ENCODE results near the gene HDGFL2.
A peak's percentile ranks its signal among the peaks of the same experiment; 100 is the strongest.

Gene HDGFL2

GRCh38 chr19:4472174-4472974 is at the start of gene HDGFL2:
Gene HDGFL2 (plus strand): TSS chr19:4472297. CDS start chr19:4472351, 54 bp downstream.
- Histone ChIP-seq H3K36me3 (replicated peaks) (peaks cover 15% of the 10 kb centered on the region), H3K9me3 (no peaks in the 10 kb centered on the region), H3K4me3 (peak within 1 kb of the TSS; percentile 75), H3K4me1 (no peaks in the 10 kb centered on the region; the same call in none of the 2 replicates), H3K27me3 (ENCODE audit: low read depth) (no peaks in the 10 kb centered on the region)
- DNase-seq (ENCODE audit: low spot score in 2 of 2), result no peak
- in situ Hi-C loops (cut with MboI; ENCODE audit: low sequenced_read_pairs), result no loop called here

GRCh38 chr19:4423416-4424126 is 48.5 kb upstream of the HDGFL2 start:
- in situ Hi-C loops (cut with MboI; ENCODE audit: low sequenced_read_pairs), result no loop called here
- DNase-seq (ENCODE audit: low spot score in 2 of 2), result no peak
- Histone ChIP-seq H3K36me3 (replicated peaks) (peaks cover 80% of the 10 kb centered on the region), H3K4me1 (no peaks in the 10 kb centered on the region), H3K27me3 (ENCODE audit: low read depth) (no peaks in the 10 kb centered on the region), H3K4me3 (no peak overlapping the region), H3K9me3 (no peaks in the 10 kb centered on the region)

GRCh38 chr19:4425537-4425936 is 46.6 kb upstream of the HDGFL2 start:
- H3K9me3 ChIP-seq, result no peaks in the 10 kb centered on the region
- no peak overlapping the region for H3K4me3 ChIP-seq
- DNase-seq (ENCODE audit: low spot score in 2 of 2), result no peak
- in situ Hi-C loops (cut with MboI; ENCODE audit: low sequenced_read_pairs), result no loop called here
- H3K36me3 ChIP-seq (replicated peaks), result peaks cover 81% of the 10 kb centered on the region
- H3K4me1 ChIP-seq, result no peaks in the 10 kb centered on the region
- no peaks in the 10 kb centered on the region for H3K27me3 ChIP-seq (ENCODE audit: low read depth)

- Histone ChIP-seq H3K27me3 (ENCODE audit: low read depth) (no peaks in the 10 kb centered on the region), H3K36me3 (replicated peaks) (peaks cover 84% of the 10 kb centered on the region), H3K4me3 (no peak overlapping the region), H3K4me1 (no peaks in the 10 kb centered on the region), H3K9me3 (no peaks in the 10 kb centered on the region)
- in situ Hi-C loops (cut with MboI; ENCODE audit: low sequenced_read_pairs), result no loop called here
- no peak for DNase-seq (ENCODE audit: low spot score in 2 of 2)
Observed at GRCh38 chr19:4428326-4428975, 43.6 kb upstream of the HDGFL2 start.

- in situ Hi-C loops (cut with MboI; ENCODE audit: low sequenced_read_pairs), result no loop called here
- no peak overlapping the region for H3K4me3 ChIP-seq
- no peak for DNase-seq (ENCODE audit: low spot score in 2 of 2)
- no peaks in the 10 kb centered on the region for H3K27me3 ChIP-seq (ENCODE audit: low read depth)
- no peaks in the 10 kb centered on the region for H3K9me3 ChIP-seq
- no peaks in the 10 kb centered on the region for H3K4me1 ChIP-seq
- H3K36me3 ChIP-seq (replicated peaks), result peaks cover 84% of the 10 kb centered on the region
Observed at GRCh38 chr19:4429256-4429655, 42.8 kb upstream of the HDGFL2 start.

GRCh38 chr19:4429771-4430171 is 42.3 kb upstream of the HDGFL2 start:
- in situ Hi-C loops (cut with MboI; ENCODE audit: low sequenced_read_pairs), result no loop called here
- DNase-seq (ENCODE audit: low spot score in 2 of 2), result no peak
- Histone ChIP-seq H3K9me3 (no peaks in the 10 kb centered on the region), H3K27me3 (ENCODE audit: low read depth) (no peaks in the 10 kb centered on the region), H3K4me1 (no peaks in the 10 kb centered on the region), H3K4me3 (no peak overlapping the region), H3K36me3 (replicated peaks) (peaks cover 84% of the 10 kb centered on the region)

- H3K9me3 ChIP-seq, result no peaks in the 10 kb centered on the region
- in situ Hi-C loops (cut with MboI; ENCODE audit: low sequenced_read_pairs), result no loop called here
- no peak overlapping the region for H3K4me3 ChIP-seq
- no peak for DNase-seq (ENCODE audit: low spot score in 2 of 2)
- no peaks in the 10 kb centered on the region for H3K4me1 ChIP-seq
- no peaks in the 10 kb centered on the region for H3K27me3 ChIP-seq (ENCODE audit: low read depth)
- H3K36me3 ChIP-seq (replicated peaks), result peaks cover 82% of the 10 kb centered on the region
Observed at GRCh38 chr19:4430760-4431159, 41.3 kb upstream of the HDGFL2 start.

GRCh38 chr19:4431296-4431695 is 40.8 kb upstream of the HDGFL2 start:
- Histone ChIP-seq H3K4me3 (no peak overlapping the region), H3K4me1 (no peaks in the 10 kb centered on the region), H3K36me3 (replicated peaks) (peaks cover 83% of the 10 kb centered on the region), H3K9me3 (no peaks in the 10 kb centered on the region), H3K27me3 (ENCODE audit: low read depth) (no peaks in the 10 kb centered on the region)
- in situ Hi-C loops (cut with MboI; ENCODE audit: low sequenced_read_pairs), result no loop called here
- DNase-seq (ENCODE audit: low spot score in 2 of 2), result no peak

GRCh38 chr19:4431808-4432674 is 40.1 kb upstream of the HDGFL2 start:
- no peaks in the 10 kb centered on the region for H3K9me3 ChIP-seq
- H3K27me3 ChIP-seq (ENCODE audit: low read depth), result no peaks in the 10 kb centered on the region
- peaks cover 86% of the 10 kb centered on the region for H3K36me3 ChIP-seq (replicated peaks)
- no peak for DNase-seq (ENCODE audit: low spot score in 2 of 2)
- in situ Hi-C loops (cut with MboI; ENCODE audit: low sequenced_read_pairs), result no loop called here
- H3K4me1 ChIP-seq, result no peaks in the 10 kb centered on the region
- H3K4me3 ChIP-seq, result no peak overlapping the region

GRCh38 chr19:4432918-4433506 is 39.1 kb upstream of the HDGFL2 start:
- Histone ChIP-seq H3K9me3 (no peaks in the 10 kb centered on the region), H3K4me1 (no peaks in the 10 kb centered on the region), H3K4me3 (no peak overlapping the region), H3K36me3 (replicated peaks) (peaks cover 96% of the 10 kb centered on the region), H3K27me3 (ENCODE audit: low read depth) (no peaks in the 10 kb centered on the region)
- in situ Hi-C loops (cut with MboI; ENCODE audit: low sequenced_read_pairs), result no loop called here
- no peak for DNase-seq (ENCODE audit: low spot score in 2 of 2)

- in situ Hi-C loops (cut with MboI; ENCODE audit: low sequenced_read_pairs), result no loop called here
- H3K27me3 ChIP-seq (ENCODE audit: low read depth), result no peaks in the 10 kb centered on the region
- no peak for DNase-seq (ENCODE audit: low spot score in 2 of 2)
Observed at GRCh38 chr19:4434391-4434790, 37.7 kb upstream of the HDGFL2 start.

GRCh38 chr19:4436231-4436630 is 35.9 kb upstream of the HDGFL2 start:
- H3K27me3 ChIP-seq (ENCODE audit: low read depth), result no peaks in the 10 kb centered on the region
- no peak overlapping the region for H3K4me3 ChIP-seq
- peaks cover 95% of the 10 kb centered on the region for H3K36me3 ChIP-seq (replicated peaks)
- DNase-seq (ENCODE audit: low spot score in 2 of 2), result no peak
- H3K9me3 ChIP-seq, result no peaks in the 10 kb centered on the region
- in situ Hi-C loops (cut with MboI; ENCODE audit: low sequenced_read_pairs), result no loop called here
- H3K4me1 ChIP-seq, result no peaks in the 10 kb centered on the region

More at GRCh38 chr19:4434391-4434790, 37.7 kb upstream of the HDGFL2 start:
- Histone ChIP-seq H3K36me3 (replicated peaks) (peaks cover 98% of the 10 kb centered on the region), H3K4me1 (no peaks in the 10 kb centered on the region), H3K4me3 (no peak overlapping the region), H3K9me3 (no peaks in the 10 kb centered on the region)

GRCh38 chr19:4437103-4437502 is 35.0 kb upstream of the HDGFL2 start:
- H3K4me3 ChIP-seq, result no peak overlapping the region
- H3K27me3 ChIP-seq (ENCODE audit: low read depth), result no peaks in the 10 kb centered on the region
- in situ Hi-C loops (cut with MboI; ENCODE audit: low sequenced_read_pairs), result no loop called here
- no peaks in the 10 kb centered on the region for H3K4me1 ChIP-seq
- H3K36me3 ChIP-seq (replicated peaks), result peaks cover 93% of the 10 kb centered on the region
- H3K9me3 ChIP-seq, result no peaks in the 10 kb centered on the region
- DNase-seq (ENCODE audit: low spot score in 2 of 2), result no peak
